Right lobe of liver (tissue), 6 donors: ENCODE data around the gene NFATC1. TPM values are rescaled to one million over a fixed set of nuclear protein-coding genes. Genes with fewer than 3 reads are reported as not detected.

Experiments used
- ATAC-seq, 4 donors: fragments of 200-7000 bp; cut with Tn5 transposase; one replicate each; pipeline ENCODE4 v1.9.1; 2020; ENCODE audit warnings: mild to moderate bottlenecking in 4 of 4, moderate library complexity in 4 of 4
- DNase-seq, 3 donors: peaks; one replicate each; pipeline ENCODE4 v3.0.0-alpha.2; 2020
- H3K27ac ChIP-seq, 3 donors: fragments of 200-600 bp; one replicate each; pipeline ENCODE4 v1.8.0; 2022
- H3K27me3 ChIP-seq, 2 donors: fragments of 200-600 bp; one replicate each; pipeline ENCODE4 v1.8.0; 2022
- H3K36me3 ChIP-seq, 4 donors: fragments of 200-600 bp; sonication (generic) in 1 of 4; one replicate each; pipeline versions ENCODE4 v1.5.1 to v1.8.0; 2017 to 2022; ENCODE audit warnings: control low read depth in 1 of 4
- H3K4me1 ChIP-seq, 4 donors: fragments of 200-600 bp; sonication (generic) in 1 of 4; one replicate each; pipeline versions ENCODE4 v1.5.1 to v1.8.0; 2017 to 2022; ENCODE audit warnings: control low read depth in 1 of 4
- H3K4me3 ChIP-seq, 3 donors: fragments of 200-600 bp; one replicate each; pipeline ENCODE4 v1.8.0; 2022
- H3K9me3 ChIP-seq, 4 donors: fragments of 200-600 bp; sonication (generic) in 1 of 4; one replicate each; pipeline versions ENCODE4 v1.5.1 to v1.8.0; 2017 to 2022; ENCODE audit warnings: control low read depth in 1 of 4
- CTCF ChIP-seq, 4 donors: fragments of 200-600 bp in 3 of 4; fragments of 450-650 bp in 1 of 4; IDR thresholded peaks; one replicate each; pipeline versions ENCODE4 v1.5.1 to v1.8.0; 2016 to 2022; ENCODE audit warnings: antibody characterized with exemption in 4 of 4, mild to moderate bottlenecking in 2 of 4
- POLR2A ChIP-seq: fragments of 450-650 bp; IDR thresholded peaks from one replicate; pipeline ENCODE4 v1.6.1; 2017; ENCODE audit warnings: antibody characterized with exemption, mild to moderate bottlenecking
- WGBS: methylation state at CpG from one replicate; pipeline ENCODE4 v1.1.6; 2018; ENCODE audit warnings: low coverage, low lambda C conversion rate; ENCODE audit not compliant: insufficient coverage; ENCODE audit errors: missing lambda C conversion rate; 5-methylcytosine and 5-hydroxymethylcytosine counted together
- intact Hi-C, 2 donors: fragments of 100-400 bp; cut with DNase I; formaldehyde crosslinking; loops; one replicate each; pipeline versions ENCODE4 v1.11.2 to v1.14.1; 2022
- total RNA-seq, 6 experiments: library from RNA; depleted of rRNA in 2 of 6; stranded (reverse); fragments of >200 nt in 2 of 6; fragmentation: NEBNext Ultra II Directional in 3 of 6; extraction: Animal tissue kit (Norgen Biotek cat#: 25700) in 3 of 6; gene quantifications; one replicate each; pipeline versions ENCODE4 v1.1.0 to v1.2.4, GENCODE V29; 2016 to 2023
- donor health status: DM: no; HTN: yes; CAD: no.
- donor health status: DM: no; HTN: no; CAD: no.
- donor health status: DM: no; HTN: no; CAD: no.
- donor health status: DM: no; HTN: yes; CAD: no.
- donor health status: DM: no; HTN: yes; CAD: no.

NFATC1 gene
- total RNA-seq, 6 experiments from 2014 or later = 1.00 to 4.3 (median 2.9) TPM

- Histone ChIP-seq H3K9me3 (no peaks in the 10 kb centered on the region), H3K36me3 (no peaks in the 10 kb centered on the region), H3K27ac (no peak overlapping the region), H3K27me3 (no peaks in the 10 kb centered on the region), H3K4me1 (no peaks in the 10 kb centered on the region), H3K4me3 (no peak overlapping the region)
- no peak for TF ChIP-seq CTCF (IDR thresholded peaks at IDR 0.05)
- TF ChIP-seq POLR2A = no peak
- peak in 2 of 3 donors; percentile 10 to 16 for DNase-seq
- 71% methylated on average over 16 of the region's 24 CpGs for WGBS
- ATAC-seq = no peak
- intact Hi-C loops = no loop called here
Observed at GRCh38 chr18:79566771-79567431, 171.2 kb downstream of the NFATC1 start.

GRCh38 chr18:79567481-79568147 is 171.9 kb downstream of the NFATC1 start:
- TF ChIP-seq CTCF (IDR thresholded peaks at IDR 0.05) (no peak), POLR2A (no peak)
- 40% methylated on average over 18 of the region's 28 CpGs for WGBS
- intact Hi-C loops = no loop called here
- H3K36me3 ChIP-seq = no peaks in the 10 kb centered on the region
- no peak overlapping the region for H3K4me3 ChIP-seq
- DNase-seq (peak in 2 of 3 donors; percentile 32 to 51), ATAC-seq (peak in 2 of 4 donors; percentile 23 to 73)
- no peaks in the 10 kb centered on the region for H3K9me3 ChIP-seq
- H3K4me1 ChIP-seq = no peaks in the 10 kb centered on the region
- no peaks in the 10 kb centered on the region for H3K27me3 ChIP-seq
- H3K27ac ChIP-seq = no peak overlapping the region

- Histone ChIP-seq H3K4me1 (no peaks in the 10 kb centered on the region), H3K4me3 (no peak overlapping the region), H3K36me3 (no peaks in the 10 kb centered on the region), H3K27ac (no peak overlapping the region), H3K27me3 (no peaks in the 10 kb centered on the region), H3K9me3 (no peaks in the 10 kb centered on the region)
- TF ChIP-seq CTCF (IDR thresholded peaks at IDR 0.05) = no peak
- no peak for TF ChIP-seq POLR2A
- intact Hi-C loops = no loop called here
- DNase-seq (peak; percentile 5 to 29 (median 28)), ATAC-seq (no peak)
- 43% methylated on average over 4 of the region's 13 CpGs for WGBS
Observed at GRCh38 chr18:79568543-79569205, 172.9 kb downstream of the NFATC1 start.

- no peak overlapping the region for H3K4me3 ChIP-seq
- no peaks in the 10 kb centered on the region for H3K9me3 ChIP-seq
- no peaks in the 10 kb centered on the region for H3K36me3 ChIP-seq
- ATAC-seq = no peak
- peak in 2 of 3 donors; percentile 18 to 42 for DNase-seq
- intact Hi-C loops = no loop called here
- no peaks in the 10 kb centered on the region for H3K27me3 ChIP-seq
- TF ChIP-seq POLR2A = no peak
- TF ChIP-seq CTCF (IDR thresholded peaks at IDR 0.05) = no peak
- H3K4me1 ChIP-seq = no peaks in the 10 kb centered on the region
- 71% methylated on average over 18 of the region's 18 CpGs for WGBS
- no peak overlapping the region for H3K27ac ChIP-seq
Observed at GRCh38 chr18:79569720-79570119, 174.0 kb downstream of the NFATC1 start.
